Neutrophil (primary cell): ENCODE data around the gene HNRNPC.
A peak's percentile ranks its signal among the peaks of the same experiment; 100 is the strongest.

Experiments
- H3K27ac ChIP-seq: fragments of 200-600 bp; sonication (generic); 2 replicates; pipeline ENCODE4 v1.5.1; 2016; ENCODE audit warnings: mild to moderate bottlenecking, moderate library complexity
- H3K27me3 ChIP-seq: fragments of 200-600 bp; sonication (generic); 2 replicates; pipeline ENCODE4 v1.6.0; 2016; ENCODE audit warnings: mild to moderate bottlenecking
- H3K36me3 ChIP-seq: fragments of 200-600 bp; sonication (generic); 2 replicates; pipeline ENCODE4 v1.5.1; 2017
- H3K4me1 ChIP-seq, 2 experiments: fragments of 200-600 bp in 1 of 2; sonication (generic) in 1 of 2; 1 replicate in 1 of 2; 2 replicates in 1 of 2; pipeline versions ENCODE4 v1.5.1 to v1.6.1; 2013 to 2016; ENCODE audit warnings: low read depth in 1 of 2, low read length in 1 of 2, mild to moderate bottlenecking in 1 of 2, moderate library complexity in 1 of 2; ENCODE audit not compliant: control insufficient read depth in 1 of 2, insufficient read depth in 1 of 2
- H3K4me3 ChIP-seq, 2 experiments: fragments of 200-600 bp in 1 of 2; sonication (generic) in 1 of 2; 1 replicate in 1 of 2; 2 replicates in 1 of 2; pipeline ENCODE4 v1.5.1; 2013 to 2016; ENCODE audit warnings: low read depth in 1 of 2, low read length in 1 of 2, mild to moderate bottlenecking in 1 of 2, moderate library complexity in 1 of 2
- H3K9me3 ChIP-seq: fragments of 200-600 bp; sonication (generic); 2 replicates; pipeline ENCODE4 v1.5.1; 2016
- CTCF ChIP-seq: fragments of 200-600 bp; sonication (generic); IDR thresholded peaks from 2 replicates; pipeline ENCODE4 v1.5.1; 2016; ENCODE audit warnings: antibody characterized with exemption

The HNRNPC gene

GRCh38 chr14:21267431-21267845, 1.8 kb downstream of the HNRNPC start:
- Histone ChIP-seq H3K4me1 (peaks cover 60 to 64% of the 10 kb centered on the region in 2 experiments), H3K4me3 (peak overlapping the region; percentile 76 to 100), H3K9me3 (no peaks in the 10 kb centered on the region), H3K27me3 (no peaks in the 10 kb centered on the region), H3K27ac (peak overlapping the region; percentile 92), H3K36me3 (peaks cover 25% of the 10 kb centered on the region)
- TF ChIP-seq CTCF, result no peak

- H3K9me3 ChIP-seq, result no peaks in the 10 kb centered on the region
- no peaks in the 10 kb centered on the region for H3K27me3 ChIP-seq
- H3K4me3 ChIP-seq, result no peak overlapping the region
- peak overlapping the region; percentile 48 for H3K27ac ChIP-seq
- no peak for TF ChIP-seq CTCF
- peaks cover 50% of the 10 kb centered on the region for H3K36me3 ChIP-seq
- H3K4me1 ChIP-seq, result peaks cover 55 to 56% of the 10 kb centered on the region in 2 experiments
These were observed 5.0 kb downstream of the HNRNPC start for GRCh38 chr14:21264025-21264801.

- H3K4me3 ChIP-seq, result no peak overlapping the region
- H3K36me3 ChIP-seq, result peaks cover 58% of the 10 kb centered on the region
- H3K4me1 ChIP-seq, result peaks cover 52 to 58% of the 10 kb centered on the region in 2 experiments
- peak overlapping the region; percentile 48 for H3K27ac ChIP-seq
- no peaks in the 10 kb centered on the region for H3K27me3 ChIP-seq
- H3K9me3 ChIP-seq, result no peaks in the 10 kb centered on the region
- TF ChIP-seq CTCF, result no peak
These were observed 5.8 kb downstream of the HNRNPC start for GRCh38 chr14:21263284-21264024.

- Histone ChIP-seq H3K4me3 (no peak overlapping the region), H3K4me1 (peaks cover 48 to 58% of the 10 kb centered on the region in 2 experiments), H3K36me3 (peaks cover 64% of the 10 kb centered on the region), H3K27me3 (no peaks in the 10 kb centered on the region), H3K27ac (peak overlapping the region; percentile 7), H3K9me3 (no peaks in the 10 kb centered on the region)
- TF ChIP-seq CTCF, result no peak
These were observed 6.8 kb downstream of the HNRNPC start for GRCh38 chr14:21262410-21262809.

GRCh38 chr14:21261824-21262223, 7.4 kb downstream of the HNRNPC start:
- H3K27me3 ChIP-seq, result no peaks in the 10 kb centered on the region
- H3K4me3 ChIP-seq, result no peak overlapping the region
- peaks cover 66% of the 10 kb centered on the region for H3K36me3 ChIP-seq
- H3K27ac ChIP-seq, result no peak overlapping the region
- no peaks in the 10 kb centered on the region for H3K9me3 ChIP-seq
- no peak for TF ChIP-seq CTCF
- H3K4me1 ChIP-seq, result peaks cover 49 to 58% of the 10 kb centered on the region in 2 experiments
